Suprapubic skin (tissue), 4 donors: ENCODE data around the gene OR52E1. TPM values are rescaled to one million over a fixed set of nuclear protein-coding genes. Genes with fewer than 3 reads are reported as not detected.

Experiments used
- DNase-seq, 2 donors: peaks; one replicate each; pipeline ENCODE4 v3.0.0-alpha.2; 2019; ENCODE audit warnings: low spot score in 2 of 2
- H3K27ac ChIP-seq: fragments of 200-600 bp; sonication (generic); one replicate; pipeline ENCODE4 v1.5.1; 2019
- H3K27me3 ChIP-seq: fragments of 200-600 bp; sonication (generic); one replicate; pipeline ENCODE4 v1.5.1; 2019
- H3K36me3 ChIP-seq: fragments of 200-600 bp; sonication (generic); one replicate; pipeline ENCODE4 v1.5.1; 2019
- H3K4me1 ChIP-seq: fragments of 200-600 bp; sonication (generic); one replicate; pipeline ENCODE4 v1.5.1; 2019
- H3K4me3 ChIP-seq: fragments of 200-600 bp; sonication (generic); one replicate; pipeline ENCODE4 v1.5.1; 2019; ENCODE audit warnings: mild to moderate bottlenecking
- H3K9me3 ChIP-seq: fragments of 200-600 bp; sonication (generic); one replicate; pipeline ENCODE4 v1.5.1; 2019
- CTCF ChIP-seq, 2 donors: fragments of 200-600 bp in 1 of 2; fragments of 450-650 bp in 1 of 2; sonication (generic) in 1 of 2; IDR thresholded peaks; one replicate each; pipeline ENCODE4 v1.5.1; 2016 to 2019; ENCODE audit warnings: antibody characterized with exemption in 2 of 2, mild to moderate bottlenecking in 1 of 2, moderate library complexity in 1 of 2
- EP300 ChIP-seq: sonication (generic); formaldehyde crosslinking; IDR thresholded peaks from one replicate; pipeline ENCODE4 v1.6.1; 2017; ENCODE audit warnings: antibody characterized with exemption
- POLR2A ChIP-seq, 2 donors: fragments of 450-650 bp; IDR thresholded peaks; one replicate each; pipeline ENCODE4 v1.6.1; 2017; ENCODE audit warnings: antibody characterized with exemption in 2 of 2, mild to moderate bottlenecking in 2 of 2, moderate library complexity in 2 of 2
- POLR2AphosphoS5 ChIP-seq, 3 donors: sonication (generic); formaldehyde crosslinking; IDR thresholded peaks; one replicate each; pipeline ENCODE4 v1.6.1; 2017; ENCODE audit warnings: antibody characterized with exemption in 3 of 3
- WGBS: methylation state at CpG from one replicate; pipeline ENCODE4 v1.1.5; 2018; 5-methylcytosine and 5-hydroxymethylcytosine counted together
- total RNA-seq, 4 donors: library from RNA; depleted of rRNA; stranded (reverse); fragments of >200 nt; gene quantifications; one replicate each; pipeline ENCODE4 v1.1.0, GENCODE V29; 2016

The OR52E1 gene
- total RNA-seq, 4 donors from 2014 or later: not detected

- H3K36me3 ChIP-seq: no peaks in the 10 kb centered on the region
- no peak for DNase-seq
- no peak overlapping the region for H3K4me3 ChIP-seq
- no peaks in the 10 kb centered on the region for H3K9me3 ChIP-seq
- H3K27me3 ChIP-seq: no peaks in the 10 kb centered on the region
- H3K4me1 ChIP-seq: no peaks in the 10 kb centered on the region
- H3K27ac ChIP-seq: no peak overlapping the region
- WGBS: 0% methylated on average over 1 of the region's 1 CpG
- TF ChIP-seq CTCF (IDR thresholded peaks at IDR 0.05) (no peak), EP300 (no peak), POLR2AphosphoS5 (IDR thresholded peaks at IDR 0.05) (no peak)
Observed at GRCh38 chr11:5065027-5065426, 4.3 kb upstream of the OR52E1 start.

- no peak for DNase-seq
- 55% methylated on average over 3 of the region's 3 CpGs for WGBS
- Histone ChIP-seq H3K36me3 (no peaks in the 10 kb centered on the region), H3K27me3 (no peaks in the 10 kb centered on the region), H3K4me1 (no peaks in the 10 kb centered on the region), H3K4me3 (no peak overlapping the region), H3K9me3 (no peaks in the 10 kb centered on the region), H3K27ac (no peak overlapping the region)
- TF ChIP-seq POLR2A (IDR thresholded peaks at IDR 0.05) (no peak), POLR2AphosphoS5 (IDR thresholded peaks at IDR 0.05) (no peak), CTCF (IDR thresholded peaks at IDR 0.05) (no peak), EP300 (no peak)
Observed at GRCh38 chr11:5071799-5072198, 2.4 kb downstream of the OR52E1 start.

DNA sequence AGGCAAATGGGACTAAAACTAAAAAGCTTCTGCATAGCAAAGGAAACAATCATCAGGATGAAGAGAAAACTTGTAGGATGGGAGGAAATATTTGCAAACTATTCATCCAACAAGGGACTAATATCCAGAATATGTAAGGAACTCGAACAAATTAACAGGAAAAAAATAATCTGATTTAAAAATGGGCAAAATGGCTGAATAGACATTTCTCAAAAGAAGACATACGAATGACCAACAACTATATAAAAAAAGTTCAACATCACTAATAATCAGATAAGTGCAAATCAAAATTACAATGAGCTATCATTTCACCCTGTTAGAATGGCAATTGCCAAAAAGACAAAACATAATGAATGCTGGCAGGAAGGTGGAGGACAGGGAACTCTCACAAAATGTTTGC lies 12.0 kb downstream of the OR52E1 start:
- DNase-seq: no peak
- Histone ChIP-seq H3K9me3 (no peaks in the 10 kb centered on the region), H3K27me3 (no peaks in the 10 kb centered on the region), H3K36me3 (no peaks in the 10 kb centered on the region), H3K27ac (no peak overlapping the region), H3K4me1 (no peaks in the 10 kb centered on the region), H3K4me3 (no peak overlapping the region)
- no peak for TF ChIP-seq POLR2A (IDR thresholded peaks at IDR 0.05)
- TF ChIP-seq EP300: no peak
- no peak for TF ChIP-seq CTCF (IDR thresholded peaks at IDR 0.05)
- TF ChIP-seq POLR2AphosphoS5 (IDR thresholded peaks at IDR 0.05): no peak
- WGBS: 75% methylated on average over 2 of the region's 2 CpGs

GRCh38 chr11:5083602-5084001 lies 14.2 kb downstream of the OR52E1 start:
- no peaks in the 10 kb centered on the region for H3K36me3 ChIP-seq
- no peaks in the 10 kb centered on the region for H3K9me3 ChIP-seq
- H3K4me3 ChIP-seq: no peak overlapping the region
- no peak for DNase-seq
- H3K27me3 ChIP-seq: no peaks in the 10 kb centered on the region
- H3K4me1 ChIP-seq: no peaks in the 10 kb centered on the region
- TF ChIP-seq EP300: no peak
- TF ChIP-seq POLR2AphosphoS5 (IDR thresholded peaks at IDR 0.05): no peak
- TF ChIP-seq CTCF (IDR thresholded peaks at IDR 0.05): no peak
- TF ChIP-seq POLR2A (IDR thresholded peaks at IDR 0.05): no peak
- no peak overlapping the region for H3K27ac ChIP-seq

DNA sequence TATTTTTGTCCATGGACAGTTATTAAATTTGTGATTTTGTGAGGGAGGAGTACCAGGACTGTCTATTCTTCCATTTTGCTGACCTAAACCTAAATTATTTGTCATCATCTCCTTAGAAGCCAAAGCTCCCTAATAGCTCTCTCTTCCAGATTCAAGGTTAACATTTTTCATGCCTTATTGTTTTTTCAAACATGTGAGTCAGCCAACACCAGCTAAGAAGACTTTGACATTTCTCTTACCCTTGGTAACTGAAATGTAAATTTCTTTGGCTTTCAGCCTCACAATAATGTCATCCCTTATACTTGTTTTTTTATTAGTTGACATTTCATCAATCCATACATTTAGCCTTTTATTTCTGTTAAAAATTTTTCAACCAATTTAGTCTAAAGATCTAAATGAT lies 19.2 kb downstream of the OR52E1 start:
- no peaks in the 10 kb centered on the region for H3K36me3 ChIP-seq
- no peak overlapping the region for H3K27ac ChIP-seq
- no peaks in the 10 kb centered on the region for H3K27me3 ChIP-seq
- DNase-seq: no peak
- no peaks in the 10 kb centered on the region for H3K9me3 ChIP-seq
- H3K4me3 ChIP-seq: no peak overlapping the region
- no peaks in the 10 kb centered on the region for H3K4me1 ChIP-seq
- TF ChIP-seq POLR2AphosphoS5 (IDR thresholded peaks at IDR 0.05) (no peak), EP300 (no peak), CTCF (IDR thresholded peaks at IDR 0.05) (no peak), POLR2A (IDR thresholded peaks at IDR 0.05) (no peak)
